Measurements from ENCODE around the gene TM6SF1. TPM values are rescaled to one million over a fixed set of nuclear protein-coding genes. Genes with fewer than 3 reads are reported as not detected.

TM6SF1 gene
- total RNA-seq, 2 experiments from 2014 or later = not detected

GRCh38 chr15:83185561-83185960 is 78.1 kb downstream of the TM6SF1 start:
- ChIA-PET CTCF (no interaction called here), POLR2A (no interaction called here)
- Histone ChIP-seq H3K27ac (ENCODE audit: low read depth in 1 of 2, low read length in 2 of 2) (no peak overlapping the region), H3K36me3 (ENCODE audit: insufficient read depth, low read length) (no peaks in the 10 kb centered on the region), H3K27me3 (ENCODE audit: control insufficient read depth in 1 of 2, insufficient read depth in 2 of 2, low read length in 2 of 2) (no peaks in the 10 kb centered on the region), H3K9me3 (ENCODE audit: control insufficient read depth in 1 of 2, insufficient read depth in 1 of 2, low read length in 2 of 2) (no peaks in the 10 kb centered on the region), H3K4me3 (ENCODE audit: low read length) (no peak overlapping the region), H3K4me1 (ENCODE audit: insufficient read depth, low read length) (no peaks in the 10 kb centered on the region)
- no peaks in the 10 kb centered on the region for H3K9me3 Mint-ChIP-seq
- DNase-seq (no peak), ATAC-seq (ENCODE audit: poor library complexity) (no peak)
- no peaks in the 10 kb centered on the region for H3K36me3 Mint-ChIP-seq (ENCODE audit: low read depth)
- H3K4me1 Mint-ChIP-seq (ENCODE audit: low read depth) = no peaks in the 10 kb centered on the region
- no peak overlapping the region for H3K4me3 Mint-ChIP-seq
- no peak overlapping the region for H3K27ac Mint-ChIP-seq
- intact Hi-C loops (cut with DNase I, micrococcal nuclease) = no loop called here
- H3K27me3 Mint-ChIP-seq = no peaks in the 10 kb centered on the region
- TF ChIP-seq CTCF (IDR thresholded peaks at IDR 0.05) = no peak

Small RNA genes lying within 50 kb of the gene (microRNA-seq; reads per million reads assigned to microRNA genes)
- gene MIR4515 (ENCODE audit: borderline microRNAs expressed, borderline replicate concordance) = not detected

Other genes starting within 250 kb of the TM6SF1 start
- gene HOMER2, start 154.9 kb upstream of the TM6SF1 start, total RNA-seq = 1 to 10 TPM in 1 of 2 experiments, under 1 TPM in 1; 0.85 to 1.6 TPM
- 10 to 100 TPM; 25.5 to 26.5 TPM for gene RAMAC, start 121.4 kb upstream of the TM6SF1 start, total RNA-seq
- 10 to 100 TPM in 1 of 2 experiments, 1 to 10 TPM in 1; 7.4 to 11.0 TPM for gene C15orf40, start 96.0 kb upstream of the TM6SF1 start, total RNA-seq
- 10 to 100 TPM; 26.3 to 27.5 TPM for gene BTBD1, start 40.4 kb upstream of the TM6SF1 start, total RNA-seq
- 1 to 10 TPM; 5.5 to 5.9 TPM for gene HDGFL3, start 100.2 kb downstream of the TM6SF1 start, total RNA-seq
- not detected for gene BNC1, start 177.0 kb downstream of the TM6SF1 start, total RNA-seq

Data from CD4-positive, alpha-beta T cell (primary cell).